Calu3 (cell line): ENCODE results near the gene SDC4. TPM values are rescaled to one million over a fixed set of nuclear protein-coding genes. Genes with fewer than 3 reads are reported as not detected.

Source experiments
- BruUV-seq: library from RNA; stranded (reverse); fragments of 400-500 nt; replicated peaks from 2 replicates; lab custom pipeline; 2021; lab: Mats Ljungman, UMichigan
- CTCF ChIA-PET: fragments of 300-600 bp; sonication (Branson Sonifier 250); formaldehyde crosslinking; loops from one replicate; lab custom pipeline; 2022; ENCODE audit warnings: antibody characterized with exemption; lab: Charles Lee
- DNase-seq: peaks from one replicate; pipeline ENCODE4 v3.0.0; 2022
- H3K27ac Mint-ChIP-seq: one replicate; pipeline ENCODE4 v1.8.0; 2022; ENCODE audit warnings: mixed read lengths; ENCODE audit not compliant: unreplicated experiment
- H3K27me3 Mint-ChIP-seq: one replicate; pipeline ENCODE4 v1.8.0; 2022; ENCODE audit warnings: mixed read lengths; ENCODE audit not compliant: unreplicated experiment
- H3K36me3 Mint-ChIP-seq: one replicate; pipeline ENCODE4 v1.8.0; 2022; ENCODE audit warnings: mild to moderate bottlenecking, moderate library complexity, mixed read lengths; ENCODE audit not compliant: insufficient read depth, unreplicated experiment
- H3K4me1 Mint-ChIP-seq: one replicate; pipeline ENCODE4 v1.8.0; 2022; ENCODE audit warnings: mild to moderate bottlenecking, low read depth, mixed read lengths; ENCODE audit not compliant: unreplicated experiment
- H3K4me3 Mint-ChIP-seq: one replicate; pipeline ENCODE4 v1.8.0; 2022; ENCODE audit warnings: mild to moderate bottlenecking, low read depth, moderate library complexity, mixed read lengths; ENCODE audit not compliant: unreplicated experiment
- H3K9me3 Mint-ChIP-seq: one replicate; pipeline ENCODE4 v1.8.0; 2022; ENCODE audit warnings: low read depth, mixed read lengths; ENCODE audit not compliant: unreplicated experiment
- CTCF ChIP-seq: fragments of 200-600 bp; IDR thresholded peaks from one replicate; pipeline ENCODE4 v1.8.0; 2022; ENCODE audit warnings: antibody characterized with exemption; ENCODE audit not compliant: unreplicated experiment
- intact Hi-C: fragments of 100-400 bp; cut with micrococcal nuclease; formaldehyde crosslinking; loops from one replicate; pipeline ENCODE4 v1.10.0; 2022; ENCODE audit not compliant: unreplicated experiment
- total RNA-seq: library from RNA; stranded (reverse); gene quantifications from 2 replicates; pipeline ENCODE4 v1.2.3, GENCODE V29; 2022

SDC4 gene
- total RNA-seq, 1 experiment from 2014 or later: 238 TPM

GRCh38 chr20:45368221-45368980 lies 20.2 kb upstream of the SDC4 start:
- H3K9me3 Mint-ChIP-seq: no peaks in the 10 kb centered on the region
- no TSS peak for BruUV-seq
- no peak overlapping the region for H3K4me3 Mint-ChIP-seq
- H3K36me3 Mint-ChIP-seq: peaks cover 37% of the 10 kb centered on the region
- CTCF ChIA-PET: no interaction called here
- intact Hi-C loops: no loop called here
- TF ChIP-seq CTCF: no peak
- no peak for DNase-seq
- H3K4me1 Mint-ChIP-seq: peaks cover 11% of the 10 kb centered on the region
- no peaks in the 10 kb centered on the region for H3K27me3 Mint-ChIP-seq
- no peak overlapping the region for H3K27ac Mint-ChIP-seq

- H3K4me1 Mint-ChIP-seq: peaks cover 23% of the 10 kb centered on the region
- BruUV-seq: no TSS peak
- TF ChIP-seq CTCF: no peak
- H3K4me3 Mint-ChIP-seq: no peak overlapping the region
- no peak overlapping the region for H3K27ac Mint-ChIP-seq
- H3K36me3 Mint-ChIP-seq: peaks cover 41% of the 10 kb centered on the region
- CTCF ChIA-PET: no interaction called here
- no peak for DNase-seq
- intact Hi-C loops: no loop called here
- H3K27me3 Mint-ChIP-seq: no peaks in the 10 kb centered on the region
- no peaks in the 10 kb centered on the region for H3K9me3 Mint-ChIP-seq
Observed at GRCh38 chr20:45367126-45367525, 18.9 kb upstream of the SDC4 start.

- intact Hi-C loops: no loop called here
Observed at GRCh38 chr20:45366631-45367030, 18.4 kb upstream of the SDC4 start.

GRCh38 chr20:45366192-45366591 lies 18.0 kb upstream of the SDC4 start:
- peaks cover 48% of the 10 kb centered on the region for H3K36me3 Mint-ChIP-seq

More at GRCh38 chr20:45366631-45367030, 18.4 kb upstream of the SDC4 start:
- TF ChIP-seq CTCF: no peak
- Mint-ChIP-seq H3K27me3 (no peaks in the 10 kb centered on the region), H3K27ac (no peak overlapping the region), H3K36me3 (peaks cover 43% of the 10 kb centered on the region), H3K4me1 (peaks cover 28% of the 10 kb centered on the region), H3K9me3 (no peaks in the 10 kb centered on the region), H3K4me3 (no peak overlapping the region)
- no peak for DNase-seq
- no TSS peak for BruUV-seq
- CTCF ChIA-PET: interaction anchor here (2.1 kb wide), 1 partner anchor 70 kb away, joined by 8 read pairs; no protein-coding TSS in a partner anchor

More at GRCh38 chr20:45366192-45366591, 18.0 kb upstream of the SDC4 start:
- Mint-ChIP-seq H3K27ac (no peak overlapping the region), H3K4me1 (peaks cover 30% of the 10 kb centered on the region), H3K9me3 (no peaks in the 10 kb centered on the region), H3K27me3 (no peaks in the 10 kb centered on the region), H3K4me3 (no peak overlapping the region)
- intact Hi-C loops: no loop called here
- CTCF ChIA-PET: interaction anchor here (2.1 kb wide), 1 partner anchor 71 kb away, joined by 8 read pairs; no protein-coding TSS in a partner anchor
- BruUV-seq: no TSS peak
- no peak for TF ChIP-seq CTCF
- DNase-seq: no peak
